Retinal pigment epithelial cell (primary cell): ENCODE data around the gene SLC24A3.

Experiments used
- DNase-seq: peaks from one replicate; pipeline ENCODE4 v3.0.0-alpha.2; 2010; ENCODE audit warnings: low read depth
- H3K4me3 ChIP-seq: 2 replicates; pipeline ENCODE4 v1.5.1; 2011; ENCODE audit warnings: mild to moderate bottlenecking, low read length, control low read depth, moderate library complexity
- CTCF ChIP-seq: conservative IDR thresholded peaks from 2 replicates; pipeline ENCODE4 v1.5.1; 2011; ENCODE audit warnings: low read depth, low read length, control low read depth, inconsistent platforms

The SLC24A3 gene

GRCh38 chr20:19644085-19644484 lies 431.6 kb downstream of the SLC24A3 start:
- H3K4me3 ChIP-seq: no peak overlapping the region
- TF ChIP-seq CTCF: no peak
- DNase-seq: no peak

GRCh38 chr20:19646963-19647362 lies 434.5 kb downstream of the SLC24A3 start:
- H3K4me3 ChIP-seq: no peak overlapping the region
- no peak for TF ChIP-seq CTCF

GRCh38 chr20:19648024-19648423 lies 435.6 kb downstream of the SLC24A3 start:
- DNase-seq: no peak
- no peak overlapping the region for H3K4me3 ChIP-seq
- no peak for TF ChIP-seq CTCF

More at GRCh38 chr20:19646963-19647362, 434.5 kb downstream of the SLC24A3 start:
- DNase-seq: no peak

GRCh38 chr20:19649041-19649440 lies 436.6 kb downstream of the SLC24A3 start:
- H3K4me3 ChIP-seq: no peak overlapping the region
- DNase-seq: no peak
- TF ChIP-seq CTCF: no peak

GRCh38 chr20:19652591-19653026 lies 440.2 kb downstream of the SLC24A3 start:
- DNase-seq: no peak
- H3K4me3 ChIP-seq: no peak overlapping the region
- TF ChIP-seq CTCF: no peak

- H3K4me3 ChIP-seq: no peak overlapping the region
Measured at GRCh38 chr20:19653327-19653726, 440.9 kb downstream of the SLC24A3 start.

More at GRCh38 chr20:19653327-19653726, 440.9 kb downstream of the SLC24A3 start:
- TF ChIP-seq CTCF: no peak
- DNase-seq: no peak
